HS-27A (cell line): Measurements from ENCODE around the gene ZNHIT2.
"Not testable (repeated sequence)": the region's sequence is repeated elsewhere in the genome, so short reads cannot be mapped to it uniquely, and the experiment has no call there.

Source experiments
- DNase-seq: peaks from one replicate; pipeline ENCODE4 v3.0.0-alpha.2; 2012; ENCODE audit warnings: low read depth, missing footprints

The ZNHIT2 gene

DNA sequence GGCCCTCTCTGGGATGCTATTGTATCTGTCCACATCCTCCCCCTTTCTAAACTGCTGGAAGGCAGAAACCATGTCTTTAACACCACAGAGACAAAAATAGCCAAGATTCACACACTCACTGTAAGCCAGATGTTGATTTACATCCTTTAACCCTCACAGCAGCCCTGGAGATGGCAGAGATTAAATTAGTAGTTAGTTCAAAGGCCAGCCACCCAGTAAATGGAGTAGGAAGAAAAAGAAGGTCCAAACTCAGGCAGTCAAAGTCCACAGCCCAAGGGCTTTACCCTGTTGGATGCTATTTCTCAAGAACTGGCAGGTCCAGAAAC is 2.1 kb upstream of the ZNHIT2 start:
- no peak for DNase-seq

DNA sequence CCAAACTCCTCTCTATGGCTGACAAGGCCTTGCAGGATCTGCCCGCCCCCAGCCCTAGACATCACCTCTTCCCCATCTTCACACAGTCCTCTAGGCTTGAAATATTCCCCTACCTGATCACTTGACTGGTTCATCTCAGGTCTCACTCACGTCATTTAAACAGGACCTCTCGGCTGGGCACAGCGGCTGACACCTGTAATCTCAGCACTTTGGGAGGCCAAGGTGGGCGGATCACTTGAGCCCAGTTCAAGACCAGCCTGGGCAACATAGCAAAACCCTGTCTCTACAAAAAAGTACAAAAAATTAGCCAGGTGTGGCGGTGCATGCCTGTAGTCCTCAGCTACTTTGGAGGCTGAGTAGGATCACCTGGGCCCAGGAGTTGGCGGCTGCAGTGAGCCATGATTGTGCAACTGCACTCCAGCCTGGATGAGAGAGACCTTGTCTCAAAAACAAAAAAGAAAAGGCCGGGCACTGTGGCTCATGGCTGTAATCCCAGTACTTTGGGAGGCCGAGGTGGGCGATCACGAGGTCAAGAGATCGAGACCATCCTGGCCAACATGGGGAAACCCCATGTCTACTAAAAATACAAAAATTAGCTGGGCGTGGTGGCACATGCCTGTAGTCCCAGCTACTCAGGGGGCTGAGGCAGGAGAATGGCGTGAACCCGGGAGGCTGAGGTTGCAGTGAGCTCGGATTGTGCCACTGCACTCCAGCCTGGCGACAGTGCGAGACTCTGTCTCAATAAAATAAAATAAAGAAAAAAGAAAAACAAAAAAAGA is 1.6 kb upstream of the ZNHIT2 start:
- not testable (repeated sequence) for DNase-seq

DNA sequence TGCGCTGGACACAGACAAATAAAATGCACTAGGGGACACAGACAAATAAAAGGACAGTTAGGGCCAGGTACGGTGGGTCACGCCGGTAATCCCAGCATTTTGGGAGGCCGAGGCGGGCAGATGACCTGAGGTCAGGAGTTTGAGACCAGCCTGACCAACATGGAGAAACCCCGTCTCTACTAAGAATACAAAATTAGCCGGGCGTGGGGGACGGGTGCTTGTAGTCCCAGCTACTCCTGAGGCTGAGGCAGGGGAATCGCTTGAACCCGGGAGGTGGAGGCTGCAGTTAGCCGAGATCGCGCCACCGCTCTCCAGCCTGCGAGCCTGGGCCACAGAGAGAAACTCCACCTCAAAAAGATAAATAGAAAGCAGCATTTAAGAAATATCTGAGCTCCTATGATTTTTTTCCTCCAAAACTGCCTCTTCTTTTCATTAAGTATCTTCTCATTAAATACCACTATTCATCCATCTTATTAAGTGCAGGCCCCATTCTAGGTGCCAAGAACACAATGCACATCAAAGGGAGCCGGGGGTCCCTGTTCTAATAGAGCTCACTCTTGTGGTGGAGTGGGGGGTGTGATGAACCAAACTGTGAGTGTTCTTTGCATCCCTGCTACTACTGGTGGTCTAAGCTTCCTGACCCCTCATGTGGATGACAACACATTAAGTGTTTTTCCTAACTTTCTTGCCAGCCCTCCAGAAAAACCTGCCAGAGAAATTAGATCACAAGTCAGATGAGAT is 766 bp upstream of the ZNHIT2 start:
- no peak for DNase-seq

DNA sequence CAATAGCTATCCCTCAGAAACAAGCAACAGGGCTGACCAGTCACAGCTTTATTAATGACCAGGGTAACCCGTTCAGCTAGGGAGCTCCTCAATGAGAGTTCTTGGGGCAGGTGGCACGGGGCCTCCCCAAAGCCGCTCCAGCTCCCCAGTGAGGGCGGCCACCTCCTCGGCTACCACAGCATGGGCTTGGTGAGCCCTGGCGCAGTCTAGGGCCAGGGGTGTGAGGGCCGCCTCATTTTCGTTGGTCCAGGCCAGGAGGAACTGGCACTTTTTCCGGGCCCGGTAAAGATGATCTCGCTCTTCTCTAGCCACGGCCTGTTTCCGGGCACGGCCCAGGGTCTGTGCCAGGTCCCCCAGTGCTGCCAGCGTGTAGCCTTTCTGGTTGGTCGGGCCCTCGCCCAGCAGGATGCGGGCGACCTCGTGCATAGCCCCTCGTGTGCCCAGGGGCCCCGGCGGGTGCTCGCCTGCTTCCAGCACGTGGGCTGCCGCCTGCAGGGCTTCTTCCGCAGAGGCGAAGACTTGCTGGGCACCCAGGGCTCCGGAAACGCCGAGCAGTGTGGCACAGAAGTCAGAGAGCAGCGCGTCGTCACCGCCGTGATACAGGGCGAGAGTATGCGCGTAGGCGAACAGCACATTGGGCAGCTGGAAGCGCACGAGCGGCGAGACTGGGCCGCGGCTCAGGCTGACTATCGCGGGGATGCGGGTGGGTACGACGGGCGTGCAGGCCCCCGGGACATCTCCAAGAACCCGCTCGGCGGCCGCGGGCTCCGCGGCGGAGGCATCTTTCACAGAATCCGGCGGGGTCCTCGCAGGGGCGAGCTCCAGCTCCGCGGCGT is 913 bp downstream of the ZNHIT2 start:
- no peak for DNase-seq

DNA sequence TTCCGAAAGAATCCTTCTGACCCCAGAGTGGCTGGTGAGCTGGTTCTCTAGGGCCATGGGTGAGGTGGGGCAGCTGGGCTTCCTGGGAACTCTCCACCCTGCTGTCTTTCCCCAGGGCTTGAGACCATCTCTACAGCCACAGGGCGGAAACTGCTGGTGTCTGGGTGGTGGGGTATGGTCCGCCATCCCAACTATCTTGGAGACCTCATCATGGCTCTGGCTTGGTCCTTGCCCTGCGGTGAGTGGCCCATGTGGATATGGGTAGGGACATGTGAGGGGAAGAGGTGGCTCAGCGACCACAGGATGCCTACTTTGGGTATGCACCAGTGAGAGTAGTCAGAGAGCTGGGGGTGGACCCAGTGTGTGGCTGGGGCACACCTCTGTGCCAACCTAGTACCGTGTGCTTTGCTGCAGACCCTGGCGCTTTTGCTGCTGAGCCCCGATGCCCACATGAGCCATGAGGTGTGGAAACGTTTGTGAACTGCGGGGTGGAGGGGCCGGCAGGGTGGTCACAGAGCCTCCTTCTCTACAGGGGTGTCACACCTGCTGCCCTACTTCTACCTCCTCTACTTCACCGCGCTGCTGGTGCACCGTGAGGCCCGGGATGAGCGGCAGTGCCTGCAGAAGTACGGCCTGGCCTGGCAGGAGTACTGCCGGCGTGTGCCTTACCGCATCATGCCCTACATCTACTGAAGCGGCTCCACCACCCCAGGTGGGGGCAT is 2.0 kb downstream of the ZNHIT2 start:
- no peak for DNase-seq

DNA sequence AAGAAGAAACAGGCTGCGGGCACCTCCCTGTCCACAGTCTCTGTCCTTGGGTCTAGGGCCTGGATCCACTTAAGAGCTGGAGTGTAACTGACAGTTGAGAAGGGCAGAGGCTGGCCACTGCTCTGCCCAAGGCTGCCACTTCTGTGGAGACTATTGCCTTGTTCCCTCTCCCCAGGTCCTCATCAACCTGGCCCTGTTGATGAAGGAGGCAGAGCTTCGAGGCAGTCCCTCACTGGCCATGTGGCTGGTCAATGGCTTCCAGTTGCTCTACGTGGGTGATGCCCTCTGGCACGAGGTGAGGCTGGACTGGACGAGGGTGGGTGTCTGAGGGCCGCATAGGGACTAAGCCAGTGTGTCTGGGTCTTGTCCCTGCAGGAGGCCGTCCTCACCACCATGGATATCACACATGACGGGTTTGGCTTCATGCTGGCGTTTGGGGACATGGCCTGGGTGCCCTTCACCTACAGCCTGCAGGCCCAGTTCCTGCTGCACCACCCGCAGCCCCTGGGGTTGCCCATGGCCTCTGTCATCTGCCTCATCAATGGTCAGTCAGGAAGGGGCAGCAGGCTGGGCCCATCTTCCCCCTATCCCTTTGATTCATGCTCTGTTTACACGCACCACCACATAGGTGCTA is 2.8 kb downstream of the ZNHIT2 start:
- no peak for DNase-seq

DNA sequence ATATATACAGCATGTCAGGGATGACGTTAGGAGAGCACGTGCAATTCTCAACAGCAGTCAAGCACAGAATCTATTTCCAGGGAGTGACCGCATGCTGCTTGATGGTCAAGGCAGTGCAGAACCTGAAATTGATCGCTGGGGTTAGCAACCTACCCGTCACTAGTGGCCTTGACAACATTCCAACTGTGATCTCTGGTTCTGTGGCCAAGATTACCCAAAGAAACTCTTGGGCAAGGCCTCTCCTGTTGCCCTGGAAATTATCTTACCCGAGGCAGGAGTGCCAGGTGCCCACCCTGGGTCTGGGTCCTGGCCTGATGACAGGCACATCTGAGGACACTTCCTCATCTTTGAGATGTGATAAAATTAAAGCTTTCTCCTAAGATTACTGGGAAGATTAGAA is 3.7 kb downstream of the ZNHIT2 start:
- DNase-seq, result no peak

DNA sequence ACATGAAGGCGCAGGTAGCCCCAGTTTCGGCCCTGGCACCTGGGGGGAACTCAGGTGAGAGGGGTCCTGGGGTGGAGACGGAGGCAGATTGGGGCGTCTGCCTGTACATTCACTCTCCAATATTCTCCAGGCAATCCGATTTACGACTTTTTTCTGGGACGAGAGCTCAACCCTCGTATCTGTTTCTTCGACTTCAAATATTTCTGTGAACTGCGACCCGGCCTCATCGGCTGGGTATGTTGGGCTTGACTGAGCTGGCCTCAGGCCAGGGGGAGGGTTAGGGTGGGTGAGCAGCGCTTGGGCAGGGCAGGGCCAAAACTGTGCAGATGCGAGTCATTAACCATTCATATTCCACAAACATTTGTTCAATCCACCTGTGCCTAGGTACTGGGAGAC is 4.1 kb downstream of the ZNHIT2 start:
- DNase-seq, result no peak

DNA sequence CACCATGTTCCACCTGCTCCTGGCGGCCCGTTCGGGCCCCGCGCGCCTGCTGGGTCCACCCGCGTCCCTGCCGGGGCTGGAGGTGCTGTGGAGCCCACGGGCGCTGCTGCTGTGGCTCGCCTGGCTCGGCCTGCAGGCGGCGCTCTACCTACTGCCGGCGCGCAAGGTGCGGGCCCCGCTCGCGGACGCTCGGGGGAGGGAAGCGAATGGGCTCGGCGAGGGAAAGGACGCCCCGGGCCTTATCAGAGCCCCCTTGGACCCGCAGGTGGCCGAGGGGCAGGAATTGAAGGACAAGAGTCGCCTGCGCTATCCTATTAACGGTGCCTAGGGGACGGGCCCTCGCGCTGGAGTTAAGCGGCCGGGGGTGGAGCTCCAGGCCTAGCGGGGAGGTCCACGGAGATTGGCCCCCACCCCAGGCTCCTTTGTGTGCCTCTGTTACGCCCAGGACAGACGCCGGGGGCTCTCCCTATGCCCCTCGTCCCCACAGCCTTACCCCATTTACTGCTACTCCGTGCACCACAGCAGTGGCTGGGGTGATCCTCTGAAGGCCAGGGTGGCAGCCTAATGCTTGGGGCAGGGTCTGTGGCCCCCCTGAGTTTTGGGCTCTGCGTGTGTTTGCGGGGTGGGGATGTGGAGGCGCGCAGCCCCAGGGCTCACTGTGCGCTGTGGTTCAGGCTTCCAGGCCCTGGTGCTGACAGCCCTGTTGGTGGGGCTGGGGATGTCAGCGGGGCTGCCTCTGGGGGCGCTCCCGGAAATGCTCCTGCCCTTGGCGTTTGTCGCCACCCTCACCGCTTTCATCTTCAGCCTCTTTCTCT is 4.7 kb downstream of the ZNHIT2 start:
- no peak for DNase-seq

DNA sequence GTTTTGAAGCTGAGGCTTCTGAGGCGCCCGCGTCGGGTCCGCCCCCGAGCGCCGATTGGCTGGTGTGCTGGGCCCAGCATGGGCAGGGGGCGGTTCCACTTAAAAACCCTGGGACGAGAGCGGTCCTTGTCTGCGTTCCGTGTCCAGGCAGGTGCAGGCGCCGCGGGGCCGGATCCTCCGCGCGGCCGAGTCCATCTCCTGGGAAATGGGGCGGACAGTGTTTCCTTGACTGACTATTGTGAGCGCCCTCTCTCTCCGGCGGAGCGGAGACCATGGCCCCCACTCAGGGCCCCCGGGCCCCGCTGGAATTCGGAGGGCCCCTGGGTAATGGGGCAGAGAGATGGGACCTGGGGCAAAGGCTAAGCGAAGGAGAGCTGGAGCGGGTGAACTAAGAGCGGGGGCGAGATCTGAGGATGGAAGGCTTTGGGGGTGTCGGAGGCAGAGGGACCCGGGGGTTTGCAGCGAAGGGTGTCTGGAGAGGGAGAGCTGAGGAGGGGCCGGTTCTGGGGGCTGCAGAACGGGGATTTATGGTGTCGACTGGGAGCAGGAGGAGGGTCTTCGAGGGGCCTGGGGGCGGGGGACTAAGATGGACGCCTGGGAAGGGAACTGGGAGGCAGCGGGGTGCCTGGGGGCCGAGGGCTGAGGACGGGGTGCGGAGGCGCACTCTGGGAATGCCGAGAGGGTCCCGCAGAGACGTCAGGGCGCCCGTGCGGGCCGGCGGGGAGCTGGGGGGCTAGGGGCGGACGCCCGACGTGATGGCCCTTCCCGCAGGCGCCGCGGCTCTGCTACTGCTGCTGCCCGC is 5.6 kb downstream of the ZNHIT2 start, which contains the start of gene TM7SF2:
TSS of gene TM7SF2 (plus strand) at position 129 of the 802 bp plus-strand sequence. CDS start at position 273, 144 bp downstream.
- DNase-seq, result no peak

DNA sequence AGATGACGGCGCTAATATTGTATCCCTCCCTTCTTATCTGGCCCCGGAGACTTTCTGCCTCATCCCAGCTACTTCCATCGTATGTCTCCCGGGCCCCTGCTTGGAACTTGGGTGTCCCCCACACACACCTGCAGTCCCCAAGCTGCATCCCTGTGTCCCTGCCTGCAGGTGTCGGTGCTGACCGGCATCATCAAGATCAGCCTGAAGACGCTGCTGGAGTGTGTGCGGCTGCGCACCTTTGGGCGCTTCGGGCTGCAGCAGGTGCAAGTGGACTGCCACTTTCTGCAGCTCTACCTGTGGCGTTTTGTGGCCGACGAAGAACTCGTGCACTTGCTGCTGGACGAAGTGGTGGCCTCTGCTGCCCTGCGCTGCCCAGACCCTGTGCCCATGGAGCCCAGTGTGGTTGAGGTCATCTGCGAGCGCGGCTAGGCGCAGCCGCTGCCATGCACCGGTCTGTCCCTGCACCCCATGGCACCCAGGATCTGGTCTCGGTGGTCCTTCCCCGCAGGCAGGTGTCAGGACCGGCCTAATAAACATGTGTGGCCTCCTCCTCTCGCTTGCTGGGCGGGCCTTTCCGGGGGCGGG is 6.2 kb downstream of the ZNHIT2 start:
- DNase-seq, result no peak

DNA sequence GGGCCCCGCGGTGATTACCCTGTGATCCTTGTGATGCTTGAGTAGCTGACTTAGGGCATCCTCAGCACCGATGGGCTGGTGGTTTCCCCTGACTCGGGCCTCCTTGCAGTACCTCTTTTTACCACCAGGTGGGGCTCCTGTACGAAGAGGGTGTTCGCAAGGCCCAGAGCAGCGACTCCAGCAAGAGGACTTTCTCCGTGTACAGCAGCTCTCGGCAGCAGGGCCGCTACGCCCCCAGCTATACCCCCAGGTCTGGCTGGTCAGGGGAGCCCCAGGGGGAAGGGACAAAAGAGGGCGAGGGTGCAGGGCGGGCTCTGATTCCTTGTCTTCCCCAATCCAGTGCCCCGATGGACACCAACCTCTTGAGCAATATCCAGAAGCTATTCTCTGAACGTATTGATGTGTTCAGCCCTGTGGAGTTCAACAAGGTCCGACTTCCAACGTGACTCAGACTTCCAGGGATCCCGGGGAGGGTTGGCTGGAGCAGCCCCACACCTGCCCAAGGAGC is 7.1 kb downstream of the ZNHIT2 start:
- DNase-seq, result no peak

DNA sequence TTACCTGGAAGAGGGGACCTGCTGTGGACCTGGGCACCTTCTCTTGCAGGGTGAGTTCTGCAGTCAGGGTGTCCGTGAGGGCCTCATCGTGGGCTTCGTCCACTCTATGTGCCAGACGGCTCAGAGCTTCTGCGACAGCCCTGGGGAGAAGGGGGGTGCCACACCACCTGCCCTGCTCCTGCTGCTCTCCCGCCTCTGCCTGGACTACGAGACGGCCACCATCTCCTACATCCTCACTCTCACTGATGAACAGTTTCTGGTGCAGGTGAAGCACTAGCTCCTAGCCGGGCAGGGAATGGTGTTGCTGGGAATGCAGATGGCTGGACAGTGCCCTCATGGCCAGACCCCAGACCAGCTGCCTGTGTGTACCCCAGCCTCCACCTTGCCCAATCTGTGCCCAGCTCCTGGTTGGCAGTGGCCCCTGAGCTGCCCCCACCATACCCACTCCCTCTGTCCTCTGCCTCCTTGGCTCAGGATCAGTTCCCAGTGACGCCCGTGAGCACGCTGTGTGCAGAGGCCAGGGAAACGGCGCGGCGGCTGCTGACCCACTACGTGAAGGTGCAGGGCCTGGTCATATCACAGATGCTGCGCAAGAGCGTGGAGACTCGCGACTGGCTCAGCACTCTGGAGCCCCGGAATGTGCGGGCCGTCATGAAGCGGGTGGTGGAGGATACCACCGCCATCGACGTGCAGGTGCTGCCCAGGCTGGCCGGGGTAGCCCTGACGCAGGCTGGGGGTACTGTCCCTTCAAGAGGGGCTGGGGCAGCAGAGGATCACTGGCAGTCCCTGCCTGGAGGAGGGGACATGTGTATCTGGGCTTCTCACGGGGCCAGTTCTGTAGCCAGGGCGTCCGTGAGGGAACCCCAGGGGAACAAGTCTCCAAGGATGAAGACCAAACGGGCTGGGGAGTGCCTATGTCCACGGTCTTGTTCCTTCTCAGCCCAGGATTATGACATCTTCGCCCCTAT is 8.0 kb downstream of the ZNHIT2 start:
- DNase-seq, result no peak

DNA sequence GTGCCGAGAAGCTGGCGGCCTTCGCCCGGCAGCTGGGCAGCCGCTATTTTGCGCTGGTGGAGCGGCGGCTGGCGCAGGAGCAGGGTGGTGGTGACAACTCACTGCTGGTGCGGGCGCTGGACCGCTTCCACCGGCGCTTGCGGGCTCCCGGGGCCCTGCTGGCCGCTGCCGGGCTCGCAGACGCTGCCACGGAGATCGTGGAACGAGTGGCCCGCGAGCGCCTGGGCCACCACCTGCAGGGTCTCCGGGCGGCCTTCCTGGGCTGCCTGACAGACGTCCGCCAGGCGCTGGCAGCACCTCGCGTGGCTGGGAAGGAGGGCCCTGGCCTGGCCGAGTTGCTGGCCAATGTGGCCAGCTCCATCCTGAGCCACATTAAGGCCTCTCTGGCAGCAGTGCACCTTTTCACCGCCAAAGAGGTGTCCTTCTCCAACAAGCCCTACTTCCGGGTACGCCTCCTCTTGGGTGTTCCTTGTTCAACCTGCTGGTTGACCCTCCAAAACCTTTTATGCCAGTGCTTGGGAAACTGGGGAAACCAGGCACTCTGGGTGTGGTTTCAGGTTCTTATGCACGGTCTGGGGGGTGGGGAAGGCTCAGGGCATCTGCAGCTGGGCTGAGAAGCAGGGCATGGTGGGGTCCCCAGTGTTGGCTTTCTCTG is 8.9 kb downstream of the ZNHIT2 start:
- DNase-seq, result no peak

DNA sequence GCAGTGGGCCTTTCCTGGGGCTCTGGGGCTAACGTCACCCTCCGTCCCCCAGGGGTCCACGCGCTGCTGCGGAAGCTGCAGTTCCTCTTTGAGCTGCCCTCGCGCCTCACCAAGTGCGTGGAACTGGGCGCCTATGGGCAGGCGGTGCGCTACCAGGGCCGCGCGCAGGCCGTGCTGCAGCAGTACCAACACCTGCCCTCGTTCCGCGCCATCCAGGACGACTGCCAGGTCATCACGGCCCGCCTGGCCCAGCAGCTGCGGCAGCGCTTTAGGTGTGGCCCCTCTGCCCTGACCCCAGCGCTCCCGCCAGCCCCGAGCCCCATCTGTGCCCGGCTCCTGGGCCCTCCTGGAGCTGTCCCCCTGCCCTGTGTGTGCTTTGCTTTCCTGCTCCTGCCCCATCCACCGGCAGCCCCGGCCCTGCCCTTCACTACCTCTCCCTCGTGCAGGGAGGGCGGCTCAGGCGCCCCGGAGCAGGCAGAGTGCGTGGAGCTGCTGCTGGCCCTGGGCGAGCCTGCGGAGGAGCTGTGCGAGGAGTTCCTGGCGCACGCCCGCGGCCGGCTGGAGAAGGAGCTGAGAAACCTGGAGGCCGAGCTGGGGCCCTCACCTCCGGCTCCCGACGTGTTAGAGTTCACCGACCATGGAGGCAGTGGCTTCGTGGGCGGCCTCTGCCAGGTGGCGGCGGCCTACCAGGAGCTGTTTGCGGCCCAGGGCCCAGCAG is 9.6 kb downstream of the ZNHIT2 start:
- no peak for DNase-seq

DNA sequence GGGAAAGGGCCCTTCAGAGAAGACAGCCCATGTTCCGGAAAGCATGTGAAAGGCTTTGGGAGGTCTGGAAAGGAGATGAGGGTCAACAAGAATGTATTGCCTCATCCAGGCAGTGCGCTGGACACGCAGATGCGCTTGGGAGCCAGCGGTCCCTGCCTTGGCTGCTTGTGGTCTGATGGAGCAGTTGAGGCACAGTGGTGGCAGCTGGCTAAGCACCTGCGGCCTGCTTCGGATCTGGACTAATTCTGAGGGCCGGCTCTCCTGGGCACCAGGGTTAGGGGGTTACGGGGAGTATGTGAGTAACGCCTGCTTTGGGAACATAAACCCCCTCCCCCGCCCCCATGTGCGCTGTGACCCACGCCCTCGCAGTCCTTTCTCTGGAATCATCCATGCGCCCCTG is 10.4 kb downstream of the ZNHIT2 start:
- DNase-seq, result no peak

DNA sequence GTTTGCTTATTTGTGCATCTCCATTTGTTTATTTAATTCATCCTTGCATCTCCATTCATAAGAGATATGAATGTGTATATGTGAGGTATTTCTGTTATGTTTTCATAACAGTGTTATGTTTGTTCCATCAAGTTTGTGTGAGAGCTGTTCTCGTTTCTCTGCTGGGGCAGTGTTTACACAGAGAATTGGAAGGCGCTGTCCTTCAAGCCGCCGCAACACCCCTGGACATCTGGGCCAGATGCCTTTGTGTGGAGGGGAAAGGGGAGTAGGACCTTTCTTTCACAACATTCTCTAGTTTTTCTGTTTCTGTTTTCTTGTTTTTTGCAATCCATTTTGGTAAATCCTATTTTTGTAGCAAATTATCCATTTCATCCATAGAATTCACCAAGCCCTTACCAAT is 12.9 kb downstream of the ZNHIT2 start:
- no peak for DNase-seq
